OCI-LY3 (cell line): ENCODE results near the gene SLC17A3.

Experiments
- EZH2phosphoT487 ChIP-seq: fragments of 200-600 bp; shearing (Covaris generic); IDR thresholded peaks from 2 replicates; pipeline ENCODE4 v1.6.1; 2018; ENCODE audit warnings: antibody characterized with exemption, mixed run types, low read depth
- TF ChIP-seq, protein P1 (sequence below): fragments of 200-600, 300-600 bp; sonication (generic); IDR thresholded peaks from 2 replicates; pipeline ENCODE4 v1.5.1; 2014; ENCODE audit warnings: antibody characterized with exemption, low read length, low read depth

DNA sequence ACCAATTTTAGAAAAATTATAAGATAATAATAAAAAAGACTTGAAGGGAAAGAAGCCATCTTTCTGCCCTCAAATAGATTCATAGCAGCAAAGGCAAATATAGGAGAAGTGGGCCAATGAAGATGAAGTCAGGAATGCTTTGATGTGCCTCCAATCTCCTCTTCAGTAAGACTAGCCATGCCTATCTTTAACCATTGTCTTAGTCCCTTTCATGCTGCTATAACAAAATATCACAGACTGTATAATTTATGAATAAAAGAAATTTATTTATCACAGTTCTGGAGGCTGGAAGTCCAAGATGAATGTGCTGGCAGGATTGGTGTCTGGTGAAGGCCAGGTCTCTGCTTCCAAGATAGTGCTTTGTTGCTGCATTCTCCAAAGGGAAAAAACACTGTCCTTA is 18.8 kb upstream of the SLC17A3 start:
- TF ChIP-seq, protein P1, sequence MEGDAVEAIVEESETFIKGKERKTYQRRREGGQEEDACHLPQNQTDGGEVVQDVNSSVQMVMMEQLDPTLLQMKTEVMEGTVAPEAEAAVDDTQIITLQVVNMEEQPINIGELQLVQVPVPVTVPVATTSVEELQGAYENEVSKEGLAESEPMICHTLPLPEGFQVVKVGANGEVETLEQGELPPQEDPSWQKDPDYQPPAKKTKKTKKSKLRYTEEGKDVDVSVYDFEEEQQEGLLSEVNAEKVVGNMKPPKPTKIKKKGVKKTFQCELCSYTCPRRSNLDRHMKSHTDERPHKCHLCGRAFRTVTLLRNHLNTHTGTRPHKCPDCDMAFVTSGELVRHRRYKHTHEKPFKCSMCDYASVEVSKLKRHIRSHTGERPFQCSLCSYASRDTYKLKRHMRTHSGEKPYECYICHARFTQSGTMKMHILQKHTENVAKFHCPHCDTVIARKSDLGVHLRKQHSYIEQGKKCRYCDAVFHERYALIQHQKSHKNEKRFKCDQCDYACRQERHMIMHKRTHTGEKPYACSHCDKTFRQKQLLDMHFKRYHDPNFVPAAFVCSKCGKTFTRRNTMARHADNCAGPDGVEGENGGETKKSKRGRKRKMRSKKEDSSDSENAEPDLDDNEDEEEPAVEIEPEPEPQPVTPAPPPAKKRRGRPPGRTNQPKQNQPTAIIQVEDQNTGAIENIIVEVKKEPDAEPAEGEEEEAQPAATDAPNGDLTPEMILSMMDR: no peak
- TF ChIP-seq EZH2phosphoT487: no peak
